Fibroblast of skin of right biceps (primary cell): ENCODE data around the gene ZSWIM5.
"Not testable (repeated sequence)": the region's sequence is repeated elsewhere in the genome, so short reads cannot be mapped to it uniquely, and the experiment has no call there.

Experiments used
- DNase-seq: peaks from one replicate; pipeline ENCODE4 v3.0.0-alpha.2; 2013

The ZSWIM5 gene

GRCh38 chr1:45136984-45137383 lies 69.4 kb downstream of the ZSWIM5 start:
- no peak for DNase-seq

- no peak for DNase-seq
Measured at GRCh38 chr1:45135316-45135715, 71.1 kb downstream of the ZSWIM5 start.

- DNase-seq, result no peak
Measured at GRCh38 chr1:45134461-45134873, 71.9 kb downstream of the ZSWIM5 start.

GRCh38 chr1:45132719-45133118 lies 73.7 kb downstream of the ZSWIM5 start:
- not testable (repeated sequence) for DNase-seq

- DNase-seq, result no peak
Measured at GRCh38 chr1:45123358-45123757, 83.0 kb downstream of the ZSWIM5 start.

GRCh38 chr1:45122724-45123123 lies 83.7 kb downstream of the ZSWIM5 start:
- no peak for DNase-seq

GRCh38 chr1:45117766-45118165 lies 88.6 kb downstream of the ZSWIM5 start:
- DNase-seq, result no peak

- no peak for DNase-seq
Measured at GRCh38 chr1:45116820-45117219, 89.6 kb downstream of the ZSWIM5 start.

GRCh38 chr1:45116340-45116739 lies 90.1 kb downstream of the ZSWIM5 start:
- DNase-seq, result no peak

GRCh38 chr1:45115198-45115597 lies 91.2 kb downstream of the ZSWIM5 start:
- not testable (repeated sequence) for DNase-seq

GRCh38 chr1:45112661-45113060 lies 93.7 kb downstream of the ZSWIM5 start:
- no peak for DNase-seq

GRCh38 chr1:45111239-45111638 lies 95.2 kb downstream of the ZSWIM5 start:
- no peak for DNase-seq

GRCh38 chr1:45107782-45108181 lies 98.6 kb downstream of the ZSWIM5 start:
- DNase-seq, result no peak

- peak; percentile 8 for DNase-seq
Measured at GRCh38 chr1:45106864-45107263, 99.5 kb downstream of the ZSWIM5 start.

- DNase-seq, result not testable (repeated sequence)
Measured at GRCh38 chr1:45106156-45106545, 100.3 kb downstream of the ZSWIM5 start.

GRCh38 chr1:45105486-45106155 lies 100.8 kb downstream of the ZSWIM5 start:
- DNase-seq, result not testable (repeated sequence)

GRCh38 chr1:45103534-45103933 lies 102.9 kb downstream of the ZSWIM5 start:
- no peak for DNase-seq

GRCh38 chr1:45101947-45102346 lies 104.5 kb downstream of the ZSWIM5 start:
- no peak for DNase-seq

GRCh38 chr1:45101528-45101927 lies 104.9 kb downstream of the ZSWIM5 start:
- not testable (repeated sequence) for DNase-seq

GRCh38 chr1:45097944-45098343 lies 108.5 kb downstream of the ZSWIM5 start:
- peak; percentile 3 for DNase-seq

- no peak for DNase-seq
Measured at GRCh38 chr1:45097079-45097478, 109.3 kb downstream of the ZSWIM5 start.

GRCh38 chr1:45095450-45095849 lies 111.0 kb downstream of the ZSWIM5 start:
- no peak for DNase-seq

GRCh38 chr1:45094371-45094770 lies 112.0 kb downstream of the ZSWIM5 start:
- DNase-seq, result not testable (repeated sequence)

- DNase-seq, result no peak
Measured at GRCh38 chr1:45093334-45093733, 113.1 kb downstream of the ZSWIM5 start.

GRCh38 chr1:45089711-45090110 lies 116.7 kb downstream of the ZSWIM5 start:
- no peak for DNase-seq
